ENCODE data around the gene GRAMD1A.
"Not testable (repeated sequence)": the region's sequence is repeated elsewhere in the genome, so short reads cannot be mapped to it uniquely, and the experiment has no call there.

GRAMD1A gene

GRCh38 chr19:35004517-35005255 is 4.6 kb downstream of the GRAMD1A start:
- no peak for DNase-seq (ENCODE audit: low read depth)

- no peak for DNase-seq (ENCODE audit: low read depth)
Measured at GRCh38 chr19:35005256-35005977, 5.3 kb downstream of the GRAMD1A start.

- not testable (repeated sequence) for DNase-seq (ENCODE audit: low read depth)
Measured at GRCh38 chr19:35006007-35006341, 5.9 kb downstream of the GRAMD1A start.

GRCh38 chr19:35006342-35006998 is 6.3 kb downstream of the GRAMD1A start:
- no peak for DNase-seq (ENCODE audit: low read depth)

- no peak for DNase-seq (ENCODE audit: low read depth)
Measured at GRCh38 chr19:35006999-35007365, 6.9 kb downstream of the GRAMD1A start.

- not testable (repeated sequence) for DNase-seq (ENCODE audit: low read depth)
Measured at GRCh38 chr19:35007427-35007826, 7.3 kb downstream of the GRAMD1A start.

- DNase-seq (ENCODE audit: low read depth) = no peak
Measured at GRCh38 chr19:35008891-35009341, 8.8 kb downstream of the GRAMD1A start.

- DNase-seq (ENCODE audit: low read depth) = no peak
Measured at GRCh38 chr19:35009424-35010415, 9.6 kb downstream of the GRAMD1A start.

- no peak for DNase-seq (ENCODE audit: low read depth)
Measured at GRCh38 chr19:35011091-35011689, 11.1 kb downstream of the GRAMD1A start.

- no peak for DNase-seq (ENCODE audit: low read depth)
Measured at GRCh38 chr19:35011737-35012682, 11.9 kb downstream of the GRAMD1A start.

GRCh38 chr19:35013041-35013819 is 13.1 kb downstream of the GRAMD1A start:
- peak; percentile 73 for DNase-seq (ENCODE audit: low read depth)

- peak; percentile 41 for DNase-seq (ENCODE audit: low read depth)
Measured at GRCh38 chr19:35013820-35014754, 14.0 kb downstream of the GRAMD1A start.

GRCh38 chr19:35014774-35015173 is 14.7 kb downstream of the GRAMD1A start:
- not testable (repeated sequence) for DNase-seq (ENCODE audit: low read depth)

GRCh38 chr19:35015270-35015953 is 15.3 kb downstream of the GRAMD1A start:
- no peak for DNase-seq (ENCODE audit: low read depth)

- no peak for DNase-seq (ENCODE audit: low read depth)
Measured at GRCh38 chr19:35015954-35016351, 15.8 kb downstream of the GRAMD1A start.

- no peak for DNase-seq (ENCODE audit: low read depth)
Measured at GRCh38 chr19:35017507-35017906, 17.4 kb downstream of the GRAMD1A start.

GRCh38 chr19:35018379-35018778 is 18.3 kb downstream of the GRAMD1A start:
- no peak for DNase-seq (ENCODE audit: low read depth)

GRCh38 chr19:35019144-35019543 is 19.0 kb downstream of the GRAMD1A start:
- DNase-seq (ENCODE audit: low read depth) = no peak
